OCI-LY3 (cell line): ENCODE measurements around the gene COQ8A.

Experiments
- H2AFZ ChIP-seq: fragments of 200-600, 300-600 bp; shearing (Covaris generic); 2 replicates; pipeline ENCODE4 v1.6.0; 2014; ENCODE audit warnings: antibody characterized with exemption, low read depth, low read length
- H3K27ac ChIP-seq: fragments of 200-600, 300-600 bp; sonication (generic); 2 replicates; pipeline ENCODE4 v1.5.1; 2014; ENCODE audit warnings: mild to moderate bottlenecking, low read length, moderate library complexity, mixed read lengths
- H3K27me3 ChIP-seq: fragments of 200-600, 300-600 bp; sonication (generic); 2 replicates; pipeline ENCODE4 v1.6.1; 2014; ENCODE audit warnings: low read depth, low read length, mixed read lengths
- H3K36me3 ChIP-seq: fragments of 200-600, 300-600 bp; sonication (generic); replicated peaks from 2 replicates; pipeline ENCODE3; 2014; ENCODE audit warnings: low read depth, low read length, mixed read lengths
- H3K4me1 ChIP-seq: fragments of 300-600, 200-600 bp; sonication (generic); 2 replicates; pipeline ENCODE4 v1.6.1; 2014; ENCODE audit warnings: low read length, mixed read lengths
- H3K4me2 ChIP-seq: fragments of 200-600, 300-600 bp; sonication (generic); 2 replicates; pipeline ENCODE4 v1.6.1; 2014; ENCODE audit warnings: low read length, mixed read lengths
- H3K4me3 ChIP-seq: fragments of 300-600, 200-600 bp; sonication (generic); 2 replicates; pipeline ENCODE4 v1.5.1; 2014; ENCODE audit warnings: antibody characterized with exemption, mild to moderate bottlenecking, low read length, moderate library complexity
- H3K79me2 ChIP-seq: fragments of 300-600, 200-600 bp; shearing (Covaris generic); 2 replicates; pipeline ENCODE4 v1.6.1; 2014; ENCODE audit warnings: mild to moderate bottlenecking, low read length, mixed read lengths
- H3K9ac ChIP-seq: fragments of 300-600, 200-600 bp; shearing (Covaris generic); 2 replicates; pipeline ENCODE4 v1.6.0; 2014; ENCODE audit warnings: mild to moderate bottlenecking, low read length, moderate library complexity
- H3K9me3 ChIP-seq: fragments of 200-600, 300-600 bp; shearing (Covaris generic); 2 replicates; pipeline ENCODE4 v1.6.1; 2014; ENCODE audit warnings: low read length, mixed read lengths; ENCODE audit not compliant: insufficient read depth
- H4K20me1 ChIP-seq: fragments of 200-600, 300-600 bp; sonication (generic); 2 replicates; pipeline ENCODE4 v1.6.1; 2016; ENCODE audit warnings: low read length, mixed read lengths; ENCODE audit not compliant: insufficient read depth
- EZH2phosphoT487 ChIP-seq: fragments of 200-600 bp; shearing (Covaris generic); IDR thresholded peaks from 2 replicates; pipeline ENCODE4 v1.6.1; 2018; ENCODE audit warnings: antibody characterized with exemption, mixed run types, low read depth
- TF ChIP-seq, protein P1 (sequence below): fragments of 200-600, 300-600 bp; sonication (generic); IDR thresholded peaks from 2 replicates; pipeline ENCODE4 v1.5.1; 2014; ENCODE audit warnings: antibody characterized with exemption, low read length, low read depth

COQ8A gene

DNA sequence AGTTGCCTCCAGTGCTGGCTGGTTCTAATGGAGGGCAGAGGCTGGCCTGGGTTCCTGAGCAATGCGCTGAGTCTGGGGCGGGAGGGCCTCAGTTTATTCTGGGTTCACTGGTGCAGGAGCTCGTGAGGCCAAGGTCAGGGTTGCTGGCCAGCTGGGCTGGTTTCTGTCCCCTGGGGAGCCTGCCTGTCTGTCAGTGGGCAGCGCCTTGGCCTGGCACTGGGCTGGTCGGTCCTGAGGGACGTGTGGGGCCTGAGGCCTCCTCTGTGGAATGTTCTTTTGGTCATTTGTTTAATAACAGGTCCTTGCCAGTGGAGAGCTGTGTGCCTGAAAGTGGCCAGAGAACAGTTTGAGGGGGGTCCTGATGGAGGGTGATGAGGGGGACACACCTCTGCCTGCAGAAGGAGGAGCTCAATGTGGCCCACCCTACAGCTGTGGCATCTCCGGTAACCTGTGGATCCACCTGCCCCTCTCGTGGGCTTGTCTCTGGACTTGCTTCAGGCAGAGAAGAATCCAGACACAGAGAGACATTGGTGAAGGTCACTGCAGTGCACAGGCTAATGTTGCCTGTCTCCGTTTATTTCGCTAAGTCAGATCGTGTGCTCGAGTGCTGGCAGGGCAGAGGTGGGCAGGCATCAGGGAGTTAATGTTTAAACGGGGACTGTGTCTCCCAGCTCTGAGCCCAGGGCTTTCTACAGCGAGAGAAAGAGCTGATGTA is 34.6 kb downstream of the COQ8A start:
- Histone ChIP-seq H3K9me3 (no peaks in the 10 kb centered on the region), H3K79me2 (peaks cover 5% of the 10 kb centered on the region), H3K4me3 (no peak overlapping the region), H2AFZ (no peak overlapping the region), H3K4me1 (no peaks in the 10 kb centered on the region), H3K27me3 (no peaks in the 10 kb centered on the region), H3K9ac (no peak overlapping the region), H3K27ac (no peak overlapping the region), H4K20me1 (0 out of 2 replicates have a peak, but pooled peaks cover 3% of the 10 kb centered on the region), H3K36me3 (peaks cover 18% of the 10 kb centered on the region), H3K4me2 (no peak overlapping the region)
- TF ChIP-seq, protein P1, sequence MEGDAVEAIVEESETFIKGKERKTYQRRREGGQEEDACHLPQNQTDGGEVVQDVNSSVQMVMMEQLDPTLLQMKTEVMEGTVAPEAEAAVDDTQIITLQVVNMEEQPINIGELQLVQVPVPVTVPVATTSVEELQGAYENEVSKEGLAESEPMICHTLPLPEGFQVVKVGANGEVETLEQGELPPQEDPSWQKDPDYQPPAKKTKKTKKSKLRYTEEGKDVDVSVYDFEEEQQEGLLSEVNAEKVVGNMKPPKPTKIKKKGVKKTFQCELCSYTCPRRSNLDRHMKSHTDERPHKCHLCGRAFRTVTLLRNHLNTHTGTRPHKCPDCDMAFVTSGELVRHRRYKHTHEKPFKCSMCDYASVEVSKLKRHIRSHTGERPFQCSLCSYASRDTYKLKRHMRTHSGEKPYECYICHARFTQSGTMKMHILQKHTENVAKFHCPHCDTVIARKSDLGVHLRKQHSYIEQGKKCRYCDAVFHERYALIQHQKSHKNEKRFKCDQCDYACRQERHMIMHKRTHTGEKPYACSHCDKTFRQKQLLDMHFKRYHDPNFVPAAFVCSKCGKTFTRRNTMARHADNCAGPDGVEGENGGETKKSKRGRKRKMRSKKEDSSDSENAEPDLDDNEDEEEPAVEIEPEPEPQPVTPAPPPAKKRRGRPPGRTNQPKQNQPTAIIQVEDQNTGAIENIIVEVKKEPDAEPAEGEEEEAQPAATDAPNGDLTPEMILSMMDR, result no peak
- TF ChIP-seq EZH2phosphoT487, result no peak

DNA sequence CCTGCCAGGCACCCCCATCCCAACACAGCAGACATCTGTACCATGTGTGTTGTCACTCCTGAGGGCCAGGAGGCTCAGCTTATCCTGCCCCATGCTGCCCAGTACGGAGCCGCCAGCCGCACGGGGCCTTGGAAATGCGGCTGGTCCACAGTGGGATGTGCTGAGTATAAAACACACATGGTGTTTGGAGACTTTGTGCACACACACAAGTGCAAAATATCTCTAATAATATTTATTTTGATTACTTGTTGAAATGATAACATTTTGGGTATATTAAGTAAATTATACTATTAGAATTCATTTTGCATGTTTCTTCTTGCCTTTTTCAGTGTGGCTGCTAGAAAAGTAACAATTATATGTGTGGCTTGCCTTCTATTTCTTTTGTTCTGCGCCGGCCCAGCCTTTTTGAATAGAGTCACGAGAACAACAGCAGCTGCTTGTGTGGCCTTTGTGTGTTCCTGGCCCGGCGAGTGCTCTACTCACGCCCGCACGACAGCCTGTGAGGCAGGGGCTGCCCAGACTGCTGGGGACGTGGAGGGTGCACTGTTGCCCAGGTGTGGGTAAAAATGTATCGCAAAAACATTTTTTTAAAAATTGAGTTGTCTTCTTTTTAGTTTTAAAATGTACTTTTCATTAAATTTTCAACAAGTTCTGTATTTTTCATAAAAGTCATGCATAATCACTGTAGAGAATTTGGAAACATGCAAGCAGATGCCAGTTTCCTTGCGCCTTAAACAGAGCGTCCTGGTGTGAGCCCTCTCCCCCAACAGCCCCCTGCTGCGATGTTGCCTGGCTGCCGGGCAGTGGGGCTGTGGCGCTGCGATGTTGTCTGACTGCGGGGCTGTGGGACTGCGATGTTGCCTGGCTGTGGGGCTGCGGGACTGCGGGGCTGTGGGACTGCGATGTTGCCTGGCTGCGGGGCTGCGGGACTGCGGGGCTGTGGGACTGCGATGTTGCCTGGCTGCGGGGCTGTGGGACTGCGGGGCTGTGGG is 35.5 kb downstream of the COQ8A start:
- Histone ChIP-seq H4K20me1 (0 out of 2 replicates have a peak, but pooled peaks cover 3% of the 10 kb centered on the region), H3K9me3 (no peaks in the 10 kb centered on the region), H3K4me2 (no peak overlapping the region), H3K27ac (no peak overlapping the region), H3K4me1 (no peaks in the 10 kb centered on the region), H3K27me3 (no peaks in the 10 kb centered on the region), H3K9ac (no peak overlapping the region), H2AFZ (no peak overlapping the region), H3K4me3 (no peak overlapping the region), H3K36me3 (peaks cover 14% of the 10 kb centered on the region), H3K79me2 (peaks cover 5% of the 10 kb centered on the region)
- TF ChIP-seq, protein P1, result no peak
- no peak for TF ChIP-seq EZH2phosphoT487

DNA sequence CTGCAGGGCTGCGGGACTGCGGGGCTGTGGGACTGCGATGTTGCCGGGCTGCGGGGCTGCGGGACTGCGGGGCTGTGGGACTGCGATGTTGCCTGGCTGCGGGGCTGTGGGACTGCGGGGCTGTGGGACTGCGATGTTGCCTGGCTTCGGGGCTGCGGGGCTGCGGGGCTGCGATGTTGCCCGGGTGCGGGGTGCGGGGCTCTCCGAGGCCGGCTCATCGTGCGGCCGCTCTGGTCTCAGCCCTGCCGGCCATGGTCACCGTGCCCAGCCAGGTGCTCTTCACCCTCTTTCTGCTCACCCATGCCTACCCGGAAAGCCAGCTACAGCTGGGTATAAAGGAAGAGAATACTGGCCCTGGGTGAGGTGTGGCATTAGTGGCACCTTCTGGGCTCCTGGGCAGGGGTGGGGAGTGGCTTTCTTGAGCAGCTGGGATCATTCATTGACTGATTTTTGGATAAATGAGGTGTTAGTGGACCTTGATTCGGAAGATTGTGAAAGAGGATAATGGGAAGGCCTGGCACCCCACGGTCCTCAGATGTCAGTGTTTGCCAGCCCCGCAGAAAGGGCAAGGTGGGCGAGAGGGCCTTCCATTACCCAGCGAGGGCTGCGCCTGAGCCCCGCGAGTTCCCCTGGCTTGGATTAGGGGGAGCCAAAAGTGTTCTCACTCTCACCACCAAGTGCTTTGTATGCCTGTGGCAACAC is 36.3 kb downstream of the COQ8A start:
- no peak overlapping the region for H3K4me3 ChIP-seq
- H3K9ac ChIP-seq, result no peak overlapping the region
- H3K9me3 ChIP-seq, result no peaks in the 10 kb centered on the region
- H3K4me1 ChIP-seq, result no peaks in the 10 kb centered on the region
- no peak overlapping the region for H3K27ac ChIP-seq
- no peak overlapping the region for H3K4me2 ChIP-seq
- 0 out of 2 replicates have a peak, but pooled peaks cover 3% of the 10 kb centered on the region for H4K20me1 ChIP-seq
- H3K79me2 ChIP-seq, result peaks cover 5% of the 10 kb centered on the region
- TF ChIP-seq EZH2phosphoT487, result no peak
- TF ChIP-seq, protein P1, result no peak
- no peak overlapping the region for H2AFZ ChIP-seq
- H3K36me3 ChIP-seq, result peaks cover 12% of the 10 kb centered on the region
- no peaks in the 10 kb centered on the region for H3K27me3 ChIP-seq
